ENCODE measurements around the gene TMC4. TPM values are rescaled to one million over a fixed set of nuclear protein-coding genes. Genes with fewer than 3 reads are reported as not detected.
"Not testable (repeated sequence)": the region's sequence is repeated elsewhere in the genome, so short reads cannot be mapped to it uniquely, and the experiment has no call there.

The TMC4 gene
- polyA plus RNA-seq, 1 donor (not counting 4 experiments of a cell fraction or from before 2014, with no cell fraction given) = 1.5 TPM

DNA sequence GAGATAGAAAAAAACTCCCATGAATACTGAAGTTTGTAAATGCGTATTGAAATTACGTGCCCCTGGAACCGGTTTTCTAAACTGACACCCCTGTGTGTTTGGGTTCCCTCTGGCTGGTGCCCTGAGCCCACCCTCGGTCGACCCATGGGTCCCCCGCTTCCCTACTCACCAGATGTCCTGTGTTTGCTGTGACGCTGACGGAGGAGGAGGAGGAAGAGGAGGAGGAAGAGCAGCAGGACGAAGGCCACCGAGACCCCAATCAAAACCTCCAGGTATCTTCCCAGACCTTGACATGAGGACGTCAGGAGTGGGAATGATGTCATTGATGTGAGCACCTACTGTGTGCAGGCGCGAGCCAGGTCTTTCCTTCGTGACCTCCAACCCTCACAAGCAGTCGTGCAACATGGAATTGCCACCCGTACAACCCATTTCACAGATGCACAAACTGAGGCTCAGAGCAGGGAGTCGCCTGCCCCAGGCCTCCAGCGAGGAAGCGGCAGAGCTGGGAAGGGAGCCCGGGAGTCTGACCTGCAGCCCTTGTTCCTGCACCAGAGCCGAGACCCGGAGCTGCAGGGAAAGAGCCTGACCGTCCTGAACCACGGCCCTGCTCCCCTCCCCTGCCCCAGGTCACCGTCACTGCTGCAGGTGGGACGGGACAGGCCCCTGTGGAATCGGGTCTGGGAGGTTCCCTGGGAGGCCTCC lies 46.2 kb upstream of the TMC4 start:
- Histone ChIP-seq H3K27ac (ENCODE audit: control insufficient read depth, insufficient read depth, low read length) (no peak overlapping the region), H4K20me1 (ENCODE audit: control insufficient read depth, extremely low read depth, insufficient read depth, low read length) (no peaks in the 10 kb centered on the region), H3K9me1 (ENCODE audit: control insufficient read depth, extremely low read depth, insufficient read depth, low read length) (no peaks in the 10 kb centered on the region), H3K4me1 (ENCODE audit: control insufficient read depth, extremely low read depth, insufficient read depth, low read length) (no peaks in the 10 kb centered on the region), H3K4me2 (ENCODE audit: control insufficient read depth, extremely low read depth, insufficient read depth, low read depth, low read length) (no peak overlapping the region), H3K36me3 (ENCODE audit: control insufficient read depth in 2 of 2, extremely low read depth in 1 of 2, insufficient read depth in 2 of 2, low read length in 2 of 2) (no peaks in the 10 kb centered on the region), H3K79me2 (ENCODE audit: control insufficient read depth, insufficient read depth, low read length) (no peaks in the 10 kb centered on the region), H3K9ac (ENCODE audit: control insufficient read depth, extremely low read depth, insufficient read depth, low read length) (no peak overlapping the region), H3K4me3 (ENCODE audit: control insufficient read depth in 2 of 3, extremely low read depth in 1 of 3, insufficient read depth in 2 of 3, low read depth in 1 of 3, low read length in 3 of 3) (no peak overlapping the region), H3K27me3 (ENCODE audit: control insufficient read depth, extremely low read depth, insufficient read depth, low read length) (peaks cover 4% of the 10 kb centered on the region), H2AFZ (ENCODE audit: control insufficient read depth, low read length) (no peak overlapping the region), H3K9me3 (ENCODE audit: control insufficient read depth, low read depth, low read length) (no peaks in the 10 kb centered on the region)
- DNase-seq (ENCODE audit: low read depth, low spot score) (no peak), FAIRE-seq (no peak)
- dilution Hi-C loops (cut with MboI; ENCODE audit: extremely low pct_ligation_motif_present, low sequenced_read_pairs) = no loop called here
- TF ChIP-seq, protein P1, sequence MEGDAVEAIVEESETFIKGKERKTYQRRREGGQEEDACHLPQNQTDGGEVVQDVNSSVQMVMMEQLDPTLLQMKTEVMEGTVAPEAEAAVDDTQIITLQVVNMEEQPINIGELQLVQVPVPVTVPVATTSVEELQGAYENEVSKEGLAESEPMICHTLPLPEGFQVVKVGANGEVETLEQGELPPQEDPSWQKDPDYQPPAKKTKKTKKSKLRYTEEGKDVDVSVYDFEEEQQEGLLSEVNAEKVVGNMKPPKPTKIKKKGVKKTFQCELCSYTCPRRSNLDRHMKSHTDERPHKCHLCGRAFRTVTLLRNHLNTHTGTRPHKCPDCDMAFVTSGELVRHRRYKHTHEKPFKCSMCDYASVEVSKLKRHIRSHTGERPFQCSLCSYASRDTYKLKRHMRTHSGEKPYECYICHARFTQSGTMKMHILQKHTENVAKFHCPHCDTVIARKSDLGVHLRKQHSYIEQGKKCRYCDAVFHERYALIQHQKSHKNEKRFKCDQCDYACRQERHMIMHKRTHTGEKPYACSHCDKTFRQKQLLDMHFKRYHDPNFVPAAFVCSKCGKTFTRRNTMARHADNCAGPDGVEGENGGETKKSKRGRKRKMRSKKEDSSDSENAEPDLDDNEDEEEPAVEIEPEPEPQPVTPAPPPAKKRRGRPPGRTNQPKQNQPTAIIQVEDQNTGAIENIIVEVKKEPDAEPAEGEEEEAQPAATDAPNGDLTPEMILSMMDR (optimal IDR thresholded peaks at IDR 0.05 in 1 of 3, IDR thresholded peaks at IDR 0.05 in 1 of 3, conservative IDR thresholded peaks at IDR 0.05 in 1 of 3; ENCODE audit: extremely low read depth in 1 of 3, insufficient read depth in 2 of 3, low read length in 3 of 3) = no peak
- no peak for TF ChIP-seq EZH2 (IDR thresholded peaks at IDR 0.05; ENCODE audit: low read length)

DNA sequence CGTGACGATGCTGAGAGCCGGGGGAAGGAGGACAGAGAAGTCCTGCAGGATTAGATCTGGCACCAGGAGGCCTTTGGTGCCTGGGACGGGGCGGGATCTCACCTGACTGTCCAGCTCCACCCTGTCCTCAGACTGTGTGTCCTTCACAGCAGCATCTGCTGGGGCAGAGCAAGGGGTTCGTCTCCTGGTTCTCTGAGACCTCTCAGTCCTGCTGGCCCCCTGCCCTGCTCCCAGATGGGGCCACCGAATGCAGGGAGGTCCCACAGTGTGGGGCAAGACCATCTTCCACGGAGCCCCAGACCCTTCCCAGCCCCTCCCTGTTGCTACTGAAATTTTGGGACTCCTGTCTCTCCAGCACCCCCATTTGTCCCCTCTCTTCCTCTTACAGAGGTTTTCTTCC lies 45.3 kb upstream of the TMC4 start:
- H2AFZ ChIP-seq (ENCODE audit: control insufficient read depth, low read length) = no peak overlapping the region
- TF ChIP-seq EZH2 (IDR thresholded peaks at IDR 0.05; ENCODE audit: low read length) = no peak
- TF ChIP-seq, protein P1 (optimal IDR thresholded peaks at IDR 0.05 in 1 of 3, IDR thresholded peaks at IDR 0.05 in 1 of 3, conservative IDR thresholded peaks at IDR 0.05 in 1 of 3; ENCODE audit: extremely low read depth in 1 of 3, insufficient read depth in 2 of 3, low read length in 3 of 3) = no peak
- H3K36me3 ChIP-seq (ENCODE audit: control insufficient read depth in 2 of 2, extremely low read depth in 1 of 2, insufficient read depth in 2 of 2, low read length in 2 of 2) = no peaks in the 10 kb centered on the region
- H3K9me3 ChIP-seq (ENCODE audit: control insufficient read depth, low read depth, low read length) = no peaks in the 10 kb centered on the region
- no peak overlapping the region for H3K27ac ChIP-seq (ENCODE audit: control insufficient read depth, insufficient read depth, low read length)
- no peaks in the 10 kb centered on the region for H3K79me2 ChIP-seq (ENCODE audit: control insufficient read depth, insufficient read depth, low read length)
- DNase-seq (ENCODE audit: low read depth, low spot score) (no peak), FAIRE-seq (no peak)
- H3K4me2 ChIP-seq (ENCODE audit: control insufficient read depth, extremely low read depth, insufficient read depth, low read depth, low read length) = no peak overlapping the region
- H3K4me1 ChIP-seq (ENCODE audit: control insufficient read depth, extremely low read depth, insufficient read depth, low read length) = no peaks in the 10 kb centered on the region
- H3K4me3 ChIP-seq (ENCODE audit: control insufficient read depth in 2 of 3, extremely low read depth in 1 of 3, insufficient read depth in 2 of 3, low read depth in 1 of 3, low read length in 3 of 3) = no peak overlapping the region
- H3K27me3 ChIP-seq (ENCODE audit: control insufficient read depth, extremely low read depth, insufficient read depth, low read length) = peaks cover 3% of the 10 kb centered on the region
- H4K20me1 ChIP-seq (ENCODE audit: control insufficient read depth, extremely low read depth, insufficient read depth, low read length) = no peaks in the 10 kb centered on the region
- no peaks in the 10 kb centered on the region for H3K9me1 ChIP-seq (ENCODE audit: control insufficient read depth, extremely low read depth, insufficient read depth, low read length)
- no peak overlapping the region for H3K9ac ChIP-seq (ENCODE audit: control insufficient read depth, extremely low read depth, insufficient read depth, low read length)
- dilution Hi-C loops (cut with MboI; ENCODE audit: extremely low pct_ligation_motif_present, low sequenced_read_pairs) = no loop called here

DNA sequence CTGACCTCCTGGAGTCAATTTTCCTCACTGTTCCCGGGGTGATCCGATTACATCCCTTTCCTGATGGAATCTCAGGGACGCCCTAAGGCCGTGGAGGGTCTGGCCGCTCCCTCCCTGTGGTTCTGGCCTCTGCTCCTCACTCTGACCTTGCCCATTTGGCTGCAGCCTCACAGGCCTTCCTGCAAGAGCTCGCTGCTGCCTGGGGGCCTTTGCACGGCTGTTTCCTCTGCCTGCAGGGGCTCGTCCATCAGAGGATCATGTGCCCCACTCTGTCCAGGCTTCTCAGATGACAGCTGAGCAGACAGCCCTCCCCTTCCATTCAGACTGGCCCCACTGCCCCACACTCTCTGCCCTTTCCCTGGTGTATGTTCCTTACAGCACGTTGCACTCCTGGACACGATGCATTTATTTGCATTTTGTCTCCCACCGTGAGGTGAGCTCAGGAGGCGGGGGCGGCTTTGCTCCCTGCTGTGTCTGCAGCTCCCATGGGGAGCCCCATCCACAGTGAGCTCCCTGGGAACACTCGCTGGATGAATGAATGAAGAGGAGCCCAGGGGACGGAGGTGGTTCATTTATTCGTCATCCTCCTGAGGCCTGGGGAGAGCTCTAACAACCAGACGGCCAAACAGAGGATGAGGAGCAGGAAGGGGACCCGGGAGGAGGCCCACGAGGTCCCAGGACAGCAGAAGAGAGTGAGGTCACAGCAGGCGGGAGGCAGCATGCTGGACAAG lies 44.7 kb upstream of the TMC4 start:
- H3K4me1 ChIP-seq (ENCODE audit: control insufficient read depth, extremely low read depth, insufficient read depth, low read length); H3K36me3 ChIP-seq (ENCODE audit: control insufficient read depth in 2 of 2, extremely low read depth in 1 of 2, insufficient read depth in 2 of 2, low read length in 2 of 2); FAIRE-seq; H4K20me1 ChIP-seq (ENCODE audit: control insufficient read depth, extremely low read depth, insufficient read depth, low read length); H3K9ac ChIP-seq (ENCODE audit: control insufficient read depth, extremely low read depth, insufficient read depth, low read length); H3K27ac ChIP-seq (ENCODE audit: control insufficient read depth, insufficient read depth, low read length); H3K9me3 ChIP-seq (ENCODE audit: control insufficient read depth, low read depth, low read length); H3K9me1 ChIP-seq (ENCODE audit: control insufficient read depth, extremely low read depth, insufficient read depth, low read length); H3K27me3 ChIP-seq (ENCODE audit: control insufficient read depth, extremely low read depth, insufficient read depth, low read length); H3K4me2 ChIP-seq (ENCODE audit: control insufficient read depth, extremely low read depth, insufficient read depth, low read depth, low read length); dilution Hi-C loops (cut with MboI; ENCODE audit: extremely low pct_ligation_motif_present, low sequenced_read_pairs); H3K79me2 ChIP-seq (ENCODE audit: control insufficient read depth, insufficient read depth, low read length); H2AFZ ChIP-seq (ENCODE audit: control insufficient read depth, low read length); DNase-seq (ENCODE audit: low read depth, low spot score); H3K4me3 ChIP-seq (ENCODE audit: control insufficient read depth in 2 of 3, extremely low read depth in 1 of 3, insufficient read depth in 2 of 3, low read depth in 1 of 3, low read length in 3 of 3): not testable (repeated sequence)
